Large intestine (tissue), 3 donors: ENCODE data around the gene ZFAND3. TPM values are rescaled to one million over a fixed set of nuclear protein-coding genes. Genes with fewer than 3 reads are reported as not detected.

Experiments
- DNase-seq, 2 donors: peaks; one replicate each; pipeline versions ENCODE4 v3.0.0 to v3.0.0-alpha.2; 2013
- H3K27ac ChIP-seq: one replicate; pipeline ENCODE4 v1.5.1; 2013; ENCODE audit warnings: low read length
- H3K27me3 ChIP-seq: 2 replicates; pipeline ENCODE4 v1.6.1; 2013; ENCODE audit warnings: low read length; ENCODE audit not compliant: control insufficient read depth, insufficient read depth
- H3K36me3 ChIP-seq: 2 replicates; pipeline ENCODE4 v1.6.1; 2013; ENCODE audit warnings: low read length; ENCODE audit not compliant: control insufficient read depth, insufficient read depth
- H3K4me1 ChIP-seq: one replicate; pipeline ENCODE4 v1.6.1; 2013; ENCODE audit warnings: low read length; ENCODE audit not compliant: control insufficient read depth, insufficient read depth
- H3K4me3 ChIP-seq: one replicate; pipeline ENCODE4 v1.5.1; 2013; ENCODE audit warnings: low read length
- H3K9me3 ChIP-seq: one replicate; pipeline ENCODE4 v1.6.1; 2013; ENCODE audit warnings: mild to moderate bottlenecking, low read depth, low read length, moderate library complexity; ENCODE audit not compliant: control insufficient read depth
- WGBS: methylation state at CpG from one replicate; pipeline ENCODE4 v1.1.5; 2013; ENCODE audit warnings: low lambda C conversion rate; ENCODE audit not compliant: insufficient coverage; 5-methylcytosine and 5-hydroxymethylcytosine counted together
- polyA plus RNA-seq: library from polyadenylated mRNA; unstranded; fragments of 120-200 nt; gene quantifications from one replicate; pipeline ENCODE4 v1.2.1, GENCODE V29; 2013

ZFAND3 gene
- polyA plus RNA-seq, 1 donor = 82.3 TPM

GRCh38 chr6:37910998-37911397, 91.5 kb downstream of the ZFAND3 start:
- Histone ChIP-seq H3K4me3 (no peak overlapping the region), H3K36me3 (no peaks in the 10 kb centered on the region), H3K9me3 (no peaks in the 10 kb centered on the region), H3K27me3 (no peaks in the 10 kb centered on the region), H3K27ac (no peak overlapping the region), H3K4me1 (no peaks in the 10 kb centered on the region)
- DNase-seq = no peak
- WGBS = 100% methylated on average over 1 of the region's 3 CpGs

- Histone ChIP-seq H3K36me3 (peaks cover 2% of the 10 kb centered on the region), H3K9me3 (no peaks in the 10 kb centered on the region), H3K4me3 (no peak overlapping the region), H3K27me3 (no peaks in the 10 kb centered on the region), H3K27ac (no peak overlapping the region), H3K4me1 (peaks cover 14% of the 10 kb centered on the region)
- WGBS = no CpG with 5 or more reads among the region's 1 CpG
- no peak for DNase-seq
Observed at GRCh38 chr6:37913210-37913609, 93.7 kb downstream of the ZFAND3 start.

GRCh38 chr6:37915463-37915862, 95.9 kb downstream of the ZFAND3 start:
- no peak overlapping the region for H3K4me3 ChIP-seq
- DNase-seq = no peak
- peaks cover 18% of the 10 kb centered on the region for H3K4me1 ChIP-seq
- H3K27ac ChIP-seq = no peak overlapping the region
- no CpG with 5 or more reads among the region's 3 CpGs for WGBS
- H3K9me3 ChIP-seq = no peaks in the 10 kb centered on the region
- H3K27me3 ChIP-seq = no peaks in the 10 kb centered on the region
- H3K36me3 ChIP-seq = peaks cover 2% of the 10 kb centered on the region

DNA sequence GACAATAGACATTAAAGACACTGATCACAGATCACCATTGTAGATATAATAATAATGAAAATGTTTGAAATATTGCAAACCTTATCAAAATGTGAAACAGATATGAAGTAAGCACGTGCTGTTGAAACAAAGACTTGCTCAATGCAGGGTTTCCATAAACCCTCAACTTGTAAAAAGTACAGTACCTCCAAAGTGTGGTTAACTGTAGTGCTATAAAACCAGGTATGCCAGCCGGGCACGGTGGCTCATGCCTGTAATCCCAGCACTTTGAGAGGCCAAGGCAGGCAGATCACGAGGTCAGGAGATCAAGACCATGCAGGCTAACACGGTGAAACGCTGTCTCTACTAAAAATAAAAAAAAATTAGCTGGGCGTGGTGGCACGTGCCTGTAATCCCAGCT, 96.6 kb downstream of the ZFAND3 start:
- no peaks in the 10 kb centered on the region for H3K9me3 ChIP-seq
- no peak overlapping the region for H3K4me3 ChIP-seq
- peak overlapping the region; percentile 80 for H3K27ac ChIP-seq
- no peaks in the 10 kb centered on the region for H3K27me3 ChIP-seq
- DNase-seq = no peak
- H3K36me3 ChIP-seq = peaks cover 2% of the 10 kb centered on the region
- peaks cover 18% of the 10 kb centered on the region for H3K4me1 ChIP-seq
- WGBS = no CpG with 5 or more reads among the region's 8 CpGs

- Histone ChIP-seq H3K27me3 (no peaks in the 10 kb centered on the region), H3K36me3 (peaks cover 2% of the 10 kb centered on the region), H3K4me1 (peaks cover 18% of the 10 kb centered on the region), H3K4me3 (no peak overlapping the region), H3K9me3 (no peaks in the 10 kb centered on the region), H3K27ac (peak overlapping the region; percentile 80)
- WGBS = no CpG with 5 or more reads among the region's 2 CpGs
- no peak for DNase-seq
Observed at GRCh38 chr6:37916675-37917074, 97.1 kb downstream of the ZFAND3 start.

- H3K4me1 ChIP-seq = peaks cover 18% of the 10 kb centered on the region
- H3K27me3 ChIP-seq = no peaks in the 10 kb centered on the region
- peak; percentile 56 to 77 for DNase-seq
- WGBS = 40% methylated on average over 2 of the region's 2 CpGs
- H3K36me3 ChIP-seq = peaks cover 2% of the 10 kb centered on the region
- H3K27ac ChIP-seq = peak overlapping the region; percentile 80
- H3K9me3 ChIP-seq = no peaks in the 10 kb centered on the region
- no peak overlapping the region for H3K4me3 ChIP-seq
Observed at GRCh38 chr6:37917566-37917965, 98.0 kb downstream of the ZFAND3 start.

- Histone ChIP-seq H3K4me1 (peaks cover 18% of the 10 kb centered on the region), H3K4me3 (no peak overlapping the region), H3K27ac (no peak overlapping the region), H3K36me3 (peaks cover 2% of the 10 kb centered on the region), H3K27me3 (no peaks in the 10 kb centered on the region), H3K9me3 (no peaks in the 10 kb centered on the region)
- WGBS = 82% methylated on average over 1 of the region's 3 CpGs
- DNase-seq = no peak
Observed at GRCh38 chr6:37919417-37920157, 100.1 kb downstream of the ZFAND3 start.

DNA sequence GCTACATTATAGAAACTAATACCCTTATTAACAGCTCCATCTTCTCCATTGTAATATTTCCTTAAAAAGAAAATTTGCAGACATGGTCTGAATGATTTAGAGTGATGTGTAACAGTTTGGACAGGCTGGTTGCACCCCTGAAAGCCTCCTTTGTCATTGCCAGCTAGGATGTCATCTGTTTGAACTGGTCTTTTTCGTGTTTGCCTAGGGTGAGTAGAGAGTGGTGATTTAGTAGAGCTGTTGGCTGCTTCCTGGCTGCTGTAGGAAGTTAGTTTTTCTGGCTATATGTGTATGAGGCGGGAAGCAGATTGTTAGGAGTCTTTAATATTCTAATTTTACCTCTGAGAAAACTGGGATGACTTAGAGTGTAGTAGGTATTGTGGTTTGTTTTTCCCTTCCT, 101.1 kb downstream of the ZFAND3 start:
- WGBS = 57% methylated on average over 1 of the region's 2 CpGs
- peaks cover 18% of the 10 kb centered on the region for H3K4me1 ChIP-seq
- DNase-seq = no peak
- peaks cover 2% of the 10 kb centered on the region for H3K36me3 ChIP-seq
- no peak overlapping the region for H3K27ac ChIP-seq
- H3K27me3 ChIP-seq = no peaks in the 10 kb centered on the region
- H3K9me3 ChIP-seq = no peaks in the 10 kb centered on the region
- no peak overlapping the region for H3K4me3 ChIP-seq

DNA sequence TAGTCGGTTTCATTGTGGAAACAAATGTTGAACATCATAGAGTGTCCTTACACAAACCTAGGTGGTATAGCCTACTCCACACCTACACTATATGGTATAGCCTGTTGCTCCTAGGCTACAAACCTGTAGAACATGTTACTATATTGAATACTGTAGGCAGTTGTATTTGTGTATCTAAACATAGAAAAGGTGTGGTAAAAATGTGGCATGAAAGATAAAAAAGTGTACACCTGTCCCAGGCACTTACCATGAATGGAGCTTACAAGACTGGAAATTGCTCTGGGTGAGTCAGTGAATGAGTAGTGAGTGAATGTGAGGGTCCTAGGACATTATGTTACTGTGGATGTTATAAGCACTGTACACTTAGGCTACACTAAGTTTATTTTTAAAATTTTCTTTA, 103.0 kb downstream of the ZFAND3 start:
- Histone ChIP-seq H3K27ac (no peak overlapping the region), H3K9me3 (no peaks in the 10 kb centered on the region), H3K4me1 (peaks cover 8% of the 10 kb centered on the region), H3K36me3 (no peaks in the 10 kb centered on the region), H3K4me3 (no peak overlapping the region), H3K27me3 (no peaks in the 10 kb centered on the region)
- no CpG with 5 or more reads among the region's 1 CpG for WGBS
- DNase-seq = no peak

DNA sequence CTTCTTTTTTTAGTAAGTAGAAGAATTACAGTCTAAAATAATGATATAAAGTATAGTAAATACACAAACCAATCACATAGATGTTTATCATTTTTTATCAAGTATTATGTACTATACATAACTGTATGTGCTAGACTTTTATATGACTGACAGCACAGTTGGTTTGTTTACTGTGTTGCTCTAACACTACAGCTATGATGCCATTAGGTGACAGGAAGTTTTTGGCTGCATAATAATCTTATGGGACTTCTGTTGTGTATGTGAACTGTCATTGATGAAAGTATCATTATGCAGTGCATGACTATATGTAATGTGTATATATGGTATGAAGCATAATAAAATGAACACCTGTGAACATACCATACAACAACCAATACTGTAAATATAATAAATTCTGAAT, 104.0 kb downstream of the ZFAND3 start:
- H3K4me1 ChIP-seq = peaks cover 2% of the 10 kb centered on the region
- no peak for DNase-seq
- H3K36me3 ChIP-seq = no peaks in the 10 kb centered on the region
- no peak overlapping the region for H3K4me3 ChIP-seq
- H3K27ac ChIP-seq = no peak overlapping the region
- H3K27me3 ChIP-seq = no peaks in the 10 kb centered on the region
- no peaks in the 10 kb centered on the region for H3K9me3 ChIP-seq

DNA sequence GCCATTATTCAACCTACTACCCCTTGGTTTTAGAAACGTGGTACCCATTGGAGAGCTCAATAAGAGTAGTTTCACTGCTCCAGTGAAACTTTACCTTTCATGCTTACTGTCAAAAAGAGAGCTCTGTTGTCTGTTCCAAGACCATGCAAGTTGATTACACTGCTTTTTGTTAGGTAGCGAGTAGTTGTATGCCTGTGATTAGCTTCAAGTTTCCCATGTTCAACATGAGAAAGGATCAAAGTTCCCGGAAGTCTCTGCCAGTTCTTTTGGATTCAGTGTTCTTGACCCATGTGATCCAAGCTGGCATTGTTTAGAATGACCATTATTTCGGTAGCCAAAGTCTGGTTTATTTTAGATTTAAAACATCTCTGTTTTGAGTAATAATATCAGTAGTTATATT, 107.1 kb downstream of the ZFAND3 start:
- Histone ChIP-seq H3K27me3 (no peaks in the 10 kb centered on the region), H3K27ac (no peak overlapping the region), H3K4me3 (no peak overlapping the region), H3K9me3 (no peaks in the 10 kb centered on the region), H3K36me3 (no peaks in the 10 kb centered on the region), H3K4me1 (peaks cover 6% of the 10 kb centered on the region)
- no CpG with 5 or more reads among the region's 4 CpGs for WGBS
- no peak for DNase-seq
